GM12875 (cell line): ENCODE results near the gene PCDHGC5.

Source experiments
- H3K4me3 ChIP-seq: one replicate; pipeline ENCODE4 v1.5.1; 2011; ENCODE audit warnings: low read depth, low read length, control low read depth
- CTCF ChIP-seq: IDR thresholded peaks from 2 replicates; pipeline ENCODE4 v1.5.1; 2011; ENCODE audit warnings: low read depth, mild to moderate bottlenecking, control low read depth, inconsistent platforms, low read length, moderate library complexity, borderline replicate concordance; ENCODE audit not compliant: insufficient read depth

PCDHGC5 gene

GRCh38 chr5:141488591-141489561 is at the start of gene PCDHGC5:
PCDHGC5 (plus strand) TSS chr5:141489081; CDS start chr5:141489241, 160 bp downstream.
- H3K4me3 ChIP-seq: no peak within 1 kb of the TSS

GRCh38 chr5:141439411-141440141 is 49.3 kb upstream of the PCDHGC5 start:
- TF ChIP-seq CTCF: no peak
- no peak overlapping the region for H3K4me3 ChIP-seq

More at GRCh38 chr5:141488591-141489561, at the start of gene PCDHGC5:
- no peak for TF ChIP-seq CTCF

GRCh38 chr5:141440341-141440740 is 48.5 kb upstream of the PCDHGC5 start:
- TF ChIP-seq CTCF: no peak
- H3K4me3 ChIP-seq: no peak overlapping the region

GRCh38 chr5:141441571-141442170 is 47.2 kb upstream of the PCDHGC5 start:
- H3K4me3 ChIP-seq: no peak overlapping the region
- no peak for TF ChIP-seq CTCF

- TF ChIP-seq CTCF: no peak
- no peak overlapping the region for H3K4me3 ChIP-seq
Observed at GRCh38 chr5:141465351-141465750, 23.5 kb upstream of the PCDHGC5 start.

GRCh38 chr5:141475625-141476131 is 13.2 kb upstream of the PCDHGC5 start, which contains the start of gene PCDHGC3:
PCDHGC3 (plus strand) TSS chr5:141475966; CDS start chr5:141476117, 151 bp downstream.
- TF ChIP-seq CTCF: peak; percentile 44
- H3K4me3 ChIP-seq: peak within 1 kb of the TSS; percentile 73
